ENCODE measurements around the gene MAST2.

MAST2 gene

GRCh38 chr1:45876000-45876617 is 72.7 kb downstream of the MAST2 start:
- TF ChIP-seq CTCF (IDR thresholded peaks at IDR 0.05; ENCODE audit: low read depth, low read length, missing control alignments) = no peak
- DNase-seq (ENCODE audit: low read depth) = no peak
- in situ Hi-C loops (cut with HindIII; ENCODE audit: low sequenced_read_pairs) = no loop called here

GRCh38 chr1:45877264-45877663 is 73.9 kb downstream of the MAST2 start:
- no peak for TF ChIP-seq CTCF (IDR thresholded peaks at IDR 0.05; ENCODE audit: low read depth, low read length, missing control alignments)
- in situ Hi-C loops (cut with HindIII; ENCODE audit: low sequenced_read_pairs) = no loop called here

More at GRCh38 chr1:45876000-45876617, 72.7 kb downstream of the MAST2 start:
- H3K4me3 ChIP-seq (ENCODE audit: low read depth, low read length) = no peak overlapping the region

GRCh38 chr1:45879885-45880598 is 76.6 kb downstream of the MAST2 start:
- TF ChIP-seq CTCF (IDR thresholded peaks at IDR 0.05; ENCODE audit: low read depth, low read length, missing control alignments) = no peak
- no peak for DNase-seq (ENCODE audit: low read depth)
- in situ Hi-C loops (cut with HindIII; ENCODE audit: low sequenced_read_pairs) = no loop called here
- H3K4me3 ChIP-seq (ENCODE audit: low read depth, low read length) = no peak overlapping the region

More at GRCh38 chr1:45877264-45877663, 73.9 kb downstream of the MAST2 start:
- DNase-seq (ENCODE audit: low read depth) = no peak
- no peak overlapping the region for H3K4me3 ChIP-seq (ENCODE audit: low read depth, low read length)

GRCh38 chr1:45880930-45881329 is 77.5 kb downstream of the MAST2 start:
- in situ Hi-C loops (cut with HindIII; ENCODE audit: low sequenced_read_pairs) = no loop called here
- DNase-seq (ENCODE audit: low read depth) = no peak
- H3K4me3 ChIP-seq (ENCODE audit: low read depth, low read length) = no peak overlapping the region
- TF ChIP-seq CTCF (IDR thresholded peaks at IDR 0.05; ENCODE audit: low read depth, low read length, missing control alignments) = no peak

- DNase-seq (ENCODE audit: low read depth) = no peak
- H3K4me3 ChIP-seq (ENCODE audit: low read depth, low read length) = no peak overlapping the region
- in situ Hi-C loops (cut with HindIII; ENCODE audit: low sequenced_read_pairs) = no loop called here
- no peak for TF ChIP-seq CTCF (IDR thresholded peaks at IDR 0.05; ENCODE audit: low read depth, low read length, missing control alignments)
These were observed 80.2 kb downstream of the MAST2 start for GRCh38 chr1:45883658-45884057.

- DNase-seq (ENCODE audit: low read depth) = no peak
- no peak overlapping the region for H3K4me3 ChIP-seq (ENCODE audit: low read depth, low read length)
- in situ Hi-C loops (cut with HindIII; ENCODE audit: low sequenced_read_pairs) = no loop called here
- TF ChIP-seq CTCF (IDR thresholded peaks at IDR 0.05; ENCODE audit: low read depth, low read length, missing control alignments) = no peak
These were observed 81.3 kb downstream of the MAST2 start for GRCh38 chr1:45884700-45885099.
